ENCODE data around the gene PABPC1L2A.
"Not testable (repeated sequence)": the region's sequence is repeated elsewhere in the genome, so short reads cannot be mapped to it uniquely, and the experiment has no call there.

The PABPC1L2A gene

DNA sequence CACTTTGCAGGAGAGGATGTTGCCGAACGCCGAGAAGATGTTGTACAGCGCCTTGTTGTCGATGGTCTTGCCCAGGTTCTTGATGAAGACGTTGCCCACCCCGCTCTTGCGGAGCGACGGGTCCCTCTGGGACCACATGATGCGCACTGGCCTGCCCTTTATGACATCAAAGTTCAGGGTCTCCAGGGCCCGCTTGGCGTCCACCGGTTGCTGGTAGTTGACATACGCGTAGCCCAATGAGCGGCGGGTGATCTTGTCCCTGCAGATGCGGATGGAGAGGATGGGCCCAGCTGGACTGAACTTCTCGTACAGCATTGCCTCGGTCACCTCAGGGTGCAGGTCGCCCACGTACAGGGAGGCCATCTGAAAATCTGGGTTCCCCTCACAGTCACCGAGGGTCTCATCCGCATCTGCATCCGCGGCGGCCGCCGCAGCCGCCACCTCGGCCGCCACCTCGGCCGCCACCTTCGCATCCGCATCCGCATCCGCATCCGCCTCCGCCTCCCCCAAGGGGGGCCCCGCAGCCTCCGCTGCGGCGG is at the start of gene PABPC1L2A:
TSS of gene PABPC1L2A (minus strand) at position 489 of the 539 bp plus-strand sequence. CDS start at position 363, 126 bp downstream.
- H3K4me1 ChIP-seq (ENCODE audit: control insufficient read depth in 1 of 2, insufficient read depth in 2 of 2, low read length in 2 of 2); H3K36me3 ChIP-seq (ENCODE audit: control insufficient read depth in 1 of 2, insufficient read depth in 2 of 2, low read length in 2 of 2); H3K27ac ChIP-seq (ENCODE audit: low read depth, low read length): not testable (repeated sequence)

DNA sequence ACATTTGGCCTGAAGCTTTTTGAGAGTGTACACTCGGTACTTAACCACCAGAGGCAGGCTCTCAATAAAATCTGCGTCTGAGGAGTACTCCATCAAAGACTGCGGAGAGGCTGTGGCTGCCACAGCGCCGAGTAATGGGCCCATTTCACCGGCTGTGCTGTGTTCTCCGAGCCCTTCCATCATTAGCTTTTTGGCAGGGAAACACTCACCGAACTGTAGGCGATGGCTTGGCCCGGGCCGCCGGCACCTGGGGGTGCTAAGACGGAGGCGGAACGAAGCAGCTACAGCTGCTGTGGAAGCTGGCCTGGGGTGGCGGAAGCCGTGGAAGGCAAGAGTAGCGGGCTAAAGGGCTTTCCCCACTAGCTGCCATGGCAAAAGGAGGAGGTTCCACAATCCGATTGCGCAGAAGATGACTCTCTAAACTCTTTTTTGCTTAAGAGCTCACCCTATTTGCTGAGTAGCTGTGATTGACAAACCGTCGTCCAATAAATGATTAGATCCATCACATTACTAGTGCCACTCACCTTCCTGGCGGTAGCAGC is 48.5 kb upstream of the PABPC1L2A start:
- Histone ChIP-seq H3K9ac (ENCODE audit: low read depth in 1 of 2, low read length in 2 of 2) (no peak overlapping the region), H3K4me3 (ENCODE audit: low read depth in 1 of 2, low read length in 2 of 2) (no peak overlapping the region), H3K4me1 (ENCODE audit: control insufficient read depth in 1 of 2, insufficient read depth in 2 of 2, low read length in 2 of 2) (no peaks in the 10 kb centered on the region), H3K27ac (ENCODE audit: low read depth, low read length) (no peak overlapping the region), H3K9me3 (ENCODE audit: control insufficient read depth in 1 of 2, low read length in 2 of 2) (no peaks in the 10 kb centered on the region), H3K27me3 (ENCODE audit: control insufficient read depth in 1 of 2, insufficient read depth in 2 of 2, low read length in 2 of 2) (no peaks in the 10 kb centered on the region), H3K36me3 (ENCODE audit: control insufficient read depth in 1 of 2, insufficient read depth in 2 of 2, low read length in 2 of 2) (no peaks in the 10 kb centered on the region)

More for the DNA sequence above, at the start of gene PABPC1L2A:
- H3K9me3 ChIP-seq (ENCODE audit: control insufficient read depth in 1 of 2, low read length in 2 of 2); H3K4me3 ChIP-seq (ENCODE audit: low read depth in 1 of 2, low read length in 2 of 2); H3K27me3 ChIP-seq (ENCODE audit: control insufficient read depth in 1 of 2, insufficient read depth in 2 of 2, low read length in 2 of 2); H3K9ac ChIP-seq (ENCODE audit: low read depth in 1 of 2, low read length in 2 of 2): not testable (repeated sequence)

DNA sequence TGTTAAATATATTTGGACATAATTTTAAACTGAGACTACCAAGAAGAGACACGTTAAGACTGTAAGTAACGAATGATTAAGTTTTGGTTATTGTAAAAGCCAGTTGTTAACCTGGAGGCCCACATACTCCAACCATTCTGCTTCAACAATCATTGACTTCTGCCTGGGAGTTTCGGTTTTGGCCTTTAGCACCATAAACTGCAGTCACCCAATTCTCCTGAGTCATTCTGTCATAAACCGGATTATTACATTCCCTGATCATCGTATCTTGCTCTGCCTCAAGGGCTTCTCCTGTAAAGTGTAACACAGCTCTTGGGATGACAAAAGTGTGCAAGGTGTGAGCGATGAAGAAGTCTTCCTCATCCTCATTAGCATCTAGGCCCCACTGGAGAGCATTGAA is 46.9 kb upstream of the PABPC1L2A start:
- Histone ChIP-seq H3K9me3 (ENCODE audit: control insufficient read depth in 1 of 2, low read length in 2 of 2) (no peaks in the 10 kb centered on the region), H3K4me1 (ENCODE audit: control insufficient read depth in 1 of 2, insufficient read depth in 2 of 2, low read length in 2 of 2) (no peaks in the 10 kb centered on the region), H3K36me3 (ENCODE audit: control insufficient read depth in 1 of 2, insufficient read depth in 2 of 2, low read length in 2 of 2) (no peaks in the 10 kb centered on the region), H3K9ac (ENCODE audit: low read depth in 1 of 2, low read length in 2 of 2) (no peak overlapping the region), H3K4me3 (ENCODE audit: low read depth in 1 of 2, low read length in 2 of 2) (no peak overlapping the region), H3K27ac (ENCODE audit: low read depth, low read length) (no peak overlapping the region), H3K27me3 (ENCODE audit: control insufficient read depth in 1 of 2, insufficient read depth in 2 of 2, low read length in 2 of 2) (no peaks in the 10 kb centered on the region)

DNA sequence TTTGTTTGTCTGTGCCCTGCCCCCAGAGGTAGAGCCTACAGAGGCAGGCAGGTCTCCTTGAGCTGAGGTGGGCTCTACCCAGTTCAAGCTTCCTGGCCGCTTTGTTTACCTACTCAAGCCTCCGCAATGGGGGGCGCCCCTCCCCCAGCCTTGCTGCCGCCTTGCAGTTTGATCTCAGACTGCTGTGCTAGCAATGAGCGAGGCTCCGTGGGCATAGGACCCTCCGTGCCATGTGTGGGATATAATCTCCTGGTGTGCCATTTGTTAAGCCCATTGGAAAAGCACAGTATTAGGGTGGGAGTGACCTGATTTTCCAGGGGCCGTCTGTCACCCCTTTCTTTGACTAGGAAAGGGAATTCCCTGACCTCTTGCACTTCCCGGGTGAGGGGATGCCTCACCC is 20.2 kb upstream of the PABPC1L2A start:
- not testable (repeated sequence) for H3K36me3 ChIP-seq (ENCODE audit: control insufficient read depth in 1 of 2, insufficient read depth in 2 of 2, low read length in 2 of 2); H3K4me1 ChIP-seq (ENCODE audit: control insufficient read depth in 1 of 2, insufficient read depth in 2 of 2, low read length in 2 of 2); H3K27me3 ChIP-seq (ENCODE audit: control insufficient read depth in 1 of 2, insufficient read depth in 2 of 2, low read length in 2 of 2); H3K9me3 ChIP-seq (ENCODE audit: control insufficient read depth in 1 of 2, low read length in 2 of 2); H3K27ac ChIP-seq (ENCODE audit: low read depth, low read length); H3K4me3 ChIP-seq (ENCODE audit: low read depth in 1 of 2, low read length in 2 of 2); H3K9ac ChIP-seq (ENCODE audit: low read depth in 1 of 2, low read length in 2 of 2)

DNA sequence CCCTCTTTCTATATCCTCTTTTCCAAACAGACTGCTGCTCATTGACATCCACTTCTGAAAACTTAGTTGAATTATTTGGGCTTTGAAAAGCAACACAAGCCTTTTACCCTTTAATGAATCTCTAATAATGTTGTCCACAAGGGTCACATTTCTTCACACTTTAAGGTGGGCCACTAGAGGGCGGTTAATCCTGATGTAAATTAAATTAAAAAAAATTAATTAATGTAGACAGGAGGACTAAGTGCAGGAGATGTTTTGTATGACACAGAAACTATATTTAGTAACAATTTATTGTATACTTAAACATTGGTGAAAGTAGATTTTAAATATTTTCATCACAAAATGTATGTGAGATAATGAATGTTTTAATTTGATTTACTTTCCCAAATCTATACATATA is 7.5 kb upstream of the PABPC1L2A start:
- H3K9me3 ChIP-seq (ENCODE audit: control insufficient read depth in 1 of 2, low read length in 2 of 2); H3K9ac ChIP-seq (ENCODE audit: low read depth in 1 of 2, low read length in 2 of 2); H3K4me1 ChIP-seq (ENCODE audit: control insufficient read depth in 1 of 2, insufficient read depth in 2 of 2, low read length in 2 of 2); H3K4me3 ChIP-seq (ENCODE audit: low read depth in 1 of 2, low read length in 2 of 2); H3K27me3 ChIP-seq (ENCODE audit: control insufficient read depth in 1 of 2, insufficient read depth in 2 of 2, low read length in 2 of 2); H3K36me3 ChIP-seq (ENCODE audit: control insufficient read depth in 1 of 2, insufficient read depth in 2 of 2, low read length in 2 of 2); H3K27ac ChIP-seq (ENCODE audit: low read depth, low read length): not testable (repeated sequence)

DNA sequence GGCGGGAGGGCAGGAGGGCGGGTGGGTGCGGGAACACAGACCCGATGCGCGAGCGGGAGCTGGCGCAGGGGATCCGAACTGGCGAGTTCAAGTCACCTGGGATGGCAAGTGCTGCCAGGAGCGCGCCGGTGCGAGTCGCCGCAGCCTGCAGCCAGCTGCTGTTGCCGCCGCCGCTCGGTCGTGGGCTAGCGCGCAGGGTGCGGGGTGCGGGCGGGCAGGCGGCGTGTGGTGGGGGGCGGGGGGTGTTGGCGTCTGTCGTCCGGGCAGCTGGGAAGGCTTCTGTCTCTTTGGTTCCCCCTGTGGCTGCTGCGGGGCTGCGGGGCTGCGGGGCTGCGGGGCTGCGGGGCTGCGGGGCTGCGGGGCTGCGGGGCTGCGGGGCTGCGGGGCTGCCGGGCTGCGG is 572 bp upstream of the PABPC1L2A start:
- H3K4me3 ChIP-seq (ENCODE audit: low read depth in 1 of 2, low read length in 2 of 2); H3K27me3 ChIP-seq (ENCODE audit: control insufficient read depth in 1 of 2, insufficient read depth in 2 of 2, low read length in 2 of 2); H3K27ac ChIP-seq (ENCODE audit: low read depth, low read length); H3K4me1 ChIP-seq (ENCODE audit: control insufficient read depth in 1 of 2, insufficient read depth in 2 of 2, low read length in 2 of 2); H3K9ac ChIP-seq (ENCODE audit: low read depth in 1 of 2, low read length in 2 of 2); H3K36me3 ChIP-seq (ENCODE audit: control insufficient read depth in 1 of 2, insufficient read depth in 2 of 2, low read length in 2 of 2); H3K9me3 ChIP-seq (ENCODE audit: control insufficient read depth in 1 of 2, low read length in 2 of 2): not testable (repeated sequence)

DNA sequence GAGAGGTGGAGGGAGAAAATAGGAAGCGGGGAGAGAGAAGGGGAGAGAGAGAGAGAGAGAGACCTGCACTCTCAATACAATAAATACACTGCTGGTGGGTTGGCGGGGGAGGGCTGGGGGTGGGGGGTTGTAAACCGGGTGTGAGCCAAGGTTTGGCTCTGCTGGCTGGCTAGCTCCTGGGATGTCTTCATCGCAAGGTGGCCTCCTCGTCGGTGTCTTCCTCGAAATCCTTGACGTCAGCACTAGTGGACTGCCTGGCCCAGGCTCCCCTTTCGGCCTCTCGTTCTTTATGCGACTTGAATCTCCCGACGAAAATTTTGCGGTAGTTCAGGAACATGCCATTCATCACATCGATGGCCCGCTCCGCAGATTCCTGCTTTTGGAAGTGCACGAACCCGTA is 715 bp downstream of the PABPC1L2A start:
- H3K27me3 ChIP-seq (ENCODE audit: control insufficient read depth in 1 of 2, insufficient read depth in 2 of 2, low read length in 2 of 2); H3K27ac ChIP-seq (ENCODE audit: low read depth, low read length); H3K4me1 ChIP-seq (ENCODE audit: control insufficient read depth in 1 of 2, insufficient read depth in 2 of 2, low read length in 2 of 2); H3K9ac ChIP-seq (ENCODE audit: low read depth in 1 of 2, low read length in 2 of 2); H3K36me3 ChIP-seq (ENCODE audit: control insufficient read depth in 1 of 2, insufficient read depth in 2 of 2, low read length in 2 of 2); H3K4me3 ChIP-seq (ENCODE audit: low read depth in 1 of 2, low read length in 2 of 2); H3K9me3 ChIP-seq (ENCODE audit: control insufficient read depth in 1 of 2, low read length in 2 of 2): not testable (repeated sequence)

DNA sequence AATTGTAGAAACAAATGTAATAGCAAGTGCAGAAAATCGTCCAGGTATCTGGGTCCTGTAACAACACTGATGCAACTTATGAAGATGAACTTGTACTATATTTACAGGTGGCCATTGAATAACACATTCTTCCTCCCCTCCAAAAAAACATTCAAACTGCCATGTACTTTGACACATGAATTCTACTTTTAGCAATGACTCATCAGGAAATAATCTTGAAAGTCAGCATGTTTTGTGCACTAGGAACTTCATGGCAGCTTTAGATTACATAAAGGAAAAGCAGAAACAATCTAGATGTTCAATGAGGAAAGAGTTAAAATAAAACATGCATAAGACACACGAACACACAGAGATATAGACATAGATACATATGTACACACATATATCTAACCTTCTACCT is 2.5 kb downstream of the PABPC1L2A start:
- H3K9ac ChIP-seq (ENCODE audit: low read depth in 1 of 2, low read length in 2 of 2), result no peak overlapping the region
- no peaks in the 10 kb centered on the region for H3K27me3 ChIP-seq (ENCODE audit: control insufficient read depth in 1 of 2, insufficient read depth in 2 of 2, low read length in 2 of 2)
- H3K36me3 ChIP-seq (ENCODE audit: control insufficient read depth in 1 of 2, insufficient read depth in 2 of 2, low read length in 2 of 2), result no peaks in the 10 kb centered on the region
- H3K27ac ChIP-seq (ENCODE audit: low read depth, low read length), result no peak overlapping the region
- no peak overlapping the region for H3K4me3 ChIP-seq (ENCODE audit: low read depth in 1 of 2, low read length in 2 of 2)
- no peaks in the 10 kb centered on the region for H3K4me1 ChIP-seq (ENCODE audit: control insufficient read depth in 1 of 2, insufficient read depth in 2 of 2, low read length in 2 of 2)
- H3K9me3 ChIP-seq (ENCODE audit: control insufficient read depth in 1 of 2, low read length in 2 of 2), result no peaks in the 10 kb centered on the region

DNA sequence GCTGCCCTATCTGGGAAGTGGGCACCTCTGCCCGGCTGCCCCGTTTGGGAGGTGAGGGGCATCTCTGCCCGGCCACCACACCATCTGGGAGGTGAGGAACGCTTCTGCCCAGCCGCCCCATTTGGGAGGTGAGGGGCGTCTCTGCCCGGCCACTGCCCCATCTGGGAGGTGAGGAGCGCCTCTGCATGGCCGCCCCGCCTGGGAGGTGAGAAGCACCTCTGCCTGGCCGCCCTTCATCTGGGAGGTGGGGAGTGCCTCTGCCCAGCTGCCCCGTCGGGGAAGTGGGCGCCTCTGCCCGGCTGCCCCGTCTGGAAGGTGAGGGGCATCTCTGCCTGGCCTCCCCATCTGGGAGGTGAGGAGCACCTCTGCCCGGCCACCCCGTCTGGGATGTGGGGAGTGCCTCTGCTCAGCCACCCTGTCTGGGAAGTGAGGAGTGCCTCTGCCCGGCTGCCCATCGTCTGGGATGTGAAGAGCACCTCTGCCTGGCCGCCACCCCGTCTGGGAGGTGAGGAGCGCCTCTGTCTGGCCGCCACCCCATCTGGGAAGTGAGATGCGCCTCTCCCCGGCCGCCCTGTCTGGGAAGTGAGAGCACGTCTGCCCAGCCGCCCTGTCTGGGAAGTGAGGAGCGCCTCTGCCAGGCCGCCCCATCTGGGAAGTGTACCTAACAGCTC is 9.8 kb downstream of the PABPC1L2A start:
- Histone ChIP-seq H3K36me3 (ENCODE audit: control insufficient read depth in 1 of 2, insufficient read depth in 2 of 2, low read length in 2 of 2) (no peaks in the 10 kb centered on the region), H3K27me3 (ENCODE audit: control insufficient read depth in 1 of 2, insufficient read depth in 2 of 2, low read length in 2 of 2) (no peaks in the 10 kb centered on the region), H3K9ac (ENCODE audit: low read depth in 1 of 2, low read length in 2 of 2) (no peak overlapping the region), H3K27ac (ENCODE audit: low read depth, low read length) (no peak overlapping the region), H3K4me3 (ENCODE audit: low read depth in 1 of 2, low read length in 2 of 2) (no peak overlapping the region), H3K4me1 (ENCODE audit: control insufficient read depth in 1 of 2, insufficient read depth in 2 of 2, low read length in 2 of 2) (no peaks in the 10 kb centered on the region), H3K9me3 (ENCODE audit: control insufficient read depth in 1 of 2, low read length in 2 of 2) (peaks cover 0 to 3% of the 10 kb centered on the region in 2 donors)

DNA sequence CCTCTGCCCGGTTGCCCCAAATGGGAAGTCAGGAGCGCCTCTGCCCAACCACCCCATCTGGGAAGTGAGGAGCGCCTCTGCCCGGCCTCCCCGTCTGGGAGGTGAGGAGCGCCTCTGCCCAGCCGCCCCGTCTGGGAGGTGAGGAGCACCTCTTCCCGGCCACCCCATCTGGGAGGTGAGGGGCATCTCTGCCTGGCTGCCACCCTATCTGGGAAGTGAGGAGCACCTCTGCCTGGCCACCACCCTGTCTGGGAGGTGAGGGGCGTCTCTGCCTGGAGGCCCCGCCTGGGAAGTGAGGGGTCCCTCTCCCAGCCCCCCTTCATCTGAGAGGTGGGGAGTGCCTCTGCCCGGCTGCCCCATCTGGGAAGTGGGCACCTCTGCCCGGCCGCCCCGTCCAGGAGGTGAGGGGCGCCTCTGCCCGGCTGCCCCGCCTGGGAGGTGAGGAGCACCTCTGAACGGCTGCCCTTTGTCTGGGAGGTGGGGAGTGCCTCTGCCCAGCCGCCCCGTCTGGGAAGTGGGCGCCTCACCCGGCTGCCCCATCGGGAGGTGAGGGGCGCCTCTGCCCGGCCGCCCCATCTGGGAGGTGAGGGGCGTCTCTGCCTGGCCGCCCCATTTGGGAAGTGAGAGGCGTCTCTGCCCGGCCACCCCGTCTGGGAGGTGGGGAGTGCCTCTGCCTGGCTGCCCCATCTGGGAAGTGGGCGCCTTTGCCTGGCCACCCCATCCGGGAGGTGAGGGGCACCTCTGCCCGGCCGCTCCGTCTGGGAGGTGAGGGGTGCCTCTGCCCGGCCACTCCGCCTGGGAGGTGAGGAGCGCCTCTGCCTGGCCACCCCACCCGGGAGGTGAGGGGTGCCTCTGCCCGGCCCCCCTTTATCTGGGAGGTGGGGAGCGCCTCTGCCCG is 10.6 kb downstream of the PABPC1L2A start:
- H3K9ac ChIP-seq (ENCODE audit: low read depth in 1 of 2, low read length in 2 of 2), result no peak overlapping the region
- H3K36me3 ChIP-seq (ENCODE audit: control insufficient read depth in 1 of 2, insufficient read depth in 2 of 2, low read length in 2 of 2), result no peaks in the 10 kb centered on the region
- H3K4me3 ChIP-seq (ENCODE audit: low read depth in 1 of 2, low read length in 2 of 2), result no peak overlapping the region
- no peaks in the 10 kb centered on the region for H3K27me3 ChIP-seq (ENCODE audit: control insufficient read depth in 1 of 2, insufficient read depth in 2 of 2, low read length in 2 of 2)
- H3K27ac ChIP-seq (ENCODE audit: low read depth, low read length), result no peak overlapping the region
- no peaks in the 10 kb centered on the region for H3K4me1 ChIP-seq (ENCODE audit: control insufficient read depth in 1 of 2, insufficient read depth in 2 of 2, low read length in 2 of 2)
- H3K9me3 ChIP-seq (ENCODE audit: control insufficient read depth in 1 of 2, low read length in 2 of 2), result peaks cover 0 to 3% of the 10 kb centered on the region in 2 donors
